B cell (primary cell): Measurements from ENCODE around the gene SNAP29. TPM values are rescaled to one million over a fixed set of nuclear protein-coding genes. Genes with fewer than 3 reads are reported as not detected.
"Not testable (repeated sequence)": the region's sequence is repeated elsewhere in the genome, so short reads cannot be mapped to it uniquely, and the experiment has no call there.

ENCODE experiments used
- ATAC-seq: fragments of 200-7000 bp; cut with Tn5 transposase; one replicate; pipeline ENCODE4 v1.10.0; 2021; ENCODE audit warnings: low read depth, mild to moderate bottlenecking, moderate number of reproducible peaks, moderate library complexity
- CTCF ChIA-PET: fragments of 350-600 bp; sonication (Branson Sonifier 250); formaldehyde crosslinking; loops from one replicate; lab custom pipeline; 2021; ENCODE audit warnings: antibody characterized with exemption, inconsistent platforms; lab: Charles Lee
- POLR2A ChIA-PET: fragments of 350-600 bp; sonication (Branson Sonifier 250); formaldehyde crosslinking; loops from one replicate; lab custom pipeline; 2021; ENCODE audit warnings: antibody characterized with exemption; lab: Charles Lee
- DNase-seq: peaks from one replicate; pipeline ENCODE4 v3.0.0; 2013
- H2AFZ ChIP-seq: 2 replicates; pipeline ENCODE4 v1.6.1; 2012; ENCODE audit warnings: mild to moderate bottlenecking, low read depth, low read length; ENCODE audit not compliant: insufficient read depth, poor library complexity, severe bottlenecking
- H3K27ac ChIP-seq, 2 donors: 1 replicate in 1 of 2; 2 replicates in 1 of 2; pipeline ENCODE4 v1.5.1; 2012 to 2013; ENCODE audit warnings: low read length in 2 of 2, mild to moderate bottlenecking in 2 of 2, moderate library complexity in 1 of 2
- H3K27me3 ChIP-seq, 4 experiments: fragments of 200-600 bp in 1 of 4; sonication (generic) in 1 of 4; replicated peaks in 1 of 4; 1 replicate in 2 of 4; 2 replicates in 2 of 4; pipeline versions ENCODE4 v1.6.1 to v1.7.0; 2013 to 2016; ENCODE audit warnings: low read length in 3 of 4, mild to moderate bottlenecking in 2 of 4, mixed read lengths in 1 of 4, moderate library complexity in 1 of 4; ENCODE audit not compliant: insufficient read depth in 4 of 4, control insufficient read depth in 3 of 4; ENCODE audit errors: control extremely low read depth in 1 of 4
- H3K36me3 ChIP-seq, 2 experiments: replicated peaks in 1 of 2; 1 replicate in 1 of 2; 2 replicates in 1 of 2; pipeline versions ENCODE4 v1.6.1 to v1.7.1; 2013; ENCODE audit warnings: low read length in 1 of 2; ENCODE audit not compliant: insufficient read depth in 2 of 2, control insufficient read depth in 1 of 2; ENCODE audit errors: control extremely low read depth in 1 of 2, extremely low read depth in 1 of 2
- H3K4me1 ChIP-seq, 2 donors: fragments of 200-600 bp in 1 of 2; sonication (generic) in 1 of 2; 1 replicate in 1 of 2; 2 replicates in 1 of 2; pipeline versions ENCODE4 v1.5.1 to v1.6.1; 2013 to 2017; ENCODE audit warnings: low read length in 2 of 2; ENCODE audit not compliant: control insufficient read depth in 2 of 2, insufficient read depth in 2 of 2
- H3K4me2 ChIP-seq: replicated peaks from 2 replicates; pipeline ENCODE3; 2012; ENCODE audit warnings: mild to moderate bottlenecking, low read depth, low read length; ENCODE audit not compliant: poor library complexity, severe bottlenecking
- H3K4me3 ChIP-seq, 5 experiments: fragments of 200-600 bp in 1 of 5; sonication (generic) in 1 of 5; 1 replicate in 3 of 5; 2 replicates in 2 of 5; pipeline versions ENCODE4 v1.5.1 to v1.7.0; 2011 to 2016; ENCODE audit warnings: low read length in 4 of 5, mild to moderate bottlenecking in 4 of 5, low read depth in 2 of 5, control low read depth in 1 of 5, moderate library complexity in 1 of 5; ENCODE audit not compliant: insufficient read depth in 1 of 5; ENCODE audit errors: control extremely low read depth in 1 of 5, extremely low read depth in 1 of 5
- H3K79me2 ChIP-seq: fragments of 200-600 bp; sonication (generic); one replicate; pipeline ENCODE4 v1.6.0; 2016; ENCODE audit warnings: low read length; ENCODE audit not compliant: control insufficient read depth, insufficient read depth
- H3K9ac ChIP-seq: fragments of 200-600 bp; sonication (generic); 2 replicates; pipeline ENCODE4 v1.6.1; 2017; ENCODE audit warnings: mild to moderate bottlenecking, low read length, moderate library complexity
- H3K9me3 ChIP-seq, 3 donors: one replicate each; pipeline versions ENCODE4 v1.6.1 to v1.7.1; 2013; ENCODE audit warnings: low read length in 2 of 3; ENCODE audit not compliant: control insufficient read depth in 2 of 3, insufficient read depth in 1 of 3; ENCODE audit errors: control extremely low read depth in 1 of 3
- H4K20me1 ChIP-seq: 2 replicates; pipeline ENCODE4 v1.6.0; 2012; ENCODE audit warnings: mild to moderate bottlenecking, low read length; ENCODE audit not compliant: insufficient read depth, control insufficient read depth, poor library complexity, severe bottlenecking
- H3K27ac Mint-ChIP-seq: one replicate; pipeline ENCODE4 v1.8.0; 2021; ENCODE audit warnings: mixed read lengths
- H3K27me3 Mint-ChIP-seq: one replicate; pipeline ENCODE4 v1.8.0; 2021; ENCODE audit warnings: mixed read lengths
- H3K4me1 Mint-ChIP-seq: one replicate; pipeline ENCODE4 v1.8.0; 2021; ENCODE audit warnings: mixed read lengths
- H3K4me3 Mint-ChIP-seq: one replicate; pipeline ENCODE4 v1.8.0; 2021; ENCODE audit warnings: mixed read lengths
- H3K9me3 Mint-ChIP-seq: one replicate; pipeline ENCODE4 v1.8.0; 2022; ENCODE audit warnings: mixed read lengths; ENCODE audit not compliant: insufficient read depth
- EZH2 ChIP-seq: IDR thresholded peaks from 2 replicates; pipeline ENCODE4 v1.6.1; 2012; ENCODE audit warnings: borderline replicate concordance, low read depth, mild to moderate bottlenecking, moderate library complexity, low read length; ENCODE audit not compliant: insufficient read depth, poor library complexity, severe bottlenecking
- WGBS: methylation state at CpG from one replicate; pipeline ENCODE4 v1.1.5; 2013; ENCODE audit warnings: missing lambda C conversion rate; ENCODE audit not compliant: insufficient coverage; 5-methylcytosine and 5-hydroxymethylcytosine counted together
- intact Hi-C: fragments of 100-400 bp; cut with micrococcal nuclease; formaldehyde crosslinking; loops from one replicate; pipeline ENCODE4 v1.10.0; 2022
- polyA plus RNA-seq: library from polyadenylated mRNA; depleted of rRNA; stranded (reverse); fragments of >200 nt; gene quantifications from 2 replicates; pipeline ENCODE4 v1.2.3, GENCODE V29; 2012
- total RNA-seq, 2 donors: library from RNA; stranded (reverse); fragments of 120-200 nt in 1 of 2; gene quantifications; 1 replicate in 1 of 2; 2 replicates in 1 of 2; pipeline versions ENCODE4 v1.2.3 to v1.2.4, GENCODE V29; 2013 to 2022
- TF ChIP-seq, protein P1 (sequence below): fragments of 200-600 bp; IDR thresholded peaks from one replicate; pipeline ENCODE4 v1.8.0; 2022; ENCODE audit warnings: antibody characterized with exemption, mild to moderate bottlenecking

Gene SNAP29
- total and polyA plus RNA-seq, 2 donors (not counting 1 experiment from before 2014, with no cell fraction given), result 13.4 to 17.4 TPM

DNA sequence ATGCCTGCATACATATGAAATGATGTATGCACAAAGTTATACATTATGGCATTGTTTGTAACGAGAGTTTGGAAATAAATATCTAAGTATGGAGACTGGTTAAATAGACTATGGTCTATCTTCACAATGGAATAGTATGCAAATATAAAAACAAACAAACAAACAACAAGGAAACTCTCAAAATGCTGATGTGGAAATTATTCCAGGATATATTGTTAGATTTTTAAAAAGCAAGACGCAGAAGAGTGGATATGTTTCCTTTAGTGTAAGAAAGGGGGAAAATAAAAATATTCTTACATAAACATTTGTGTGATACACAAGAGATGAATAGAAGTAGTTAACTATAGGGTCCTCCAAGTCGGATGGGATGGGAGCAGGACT is 47.6 kb downstream of the SNAP29 start:
- no peak for DNase-seq
- no peak overlapping the region for H3K4me3 Mint-ChIP-seq
- no peak overlapping the region for H3K27ac Mint-ChIP-seq
- Histone ChIP-seq H3K27ac (no peak overlapping the region), H4K20me1 (no peaks in the 10 kb centered on the region), H3K9me3 (no peaks in the 10 kb centered on the region), H3K9ac (no peak overlapping the region), H3K4me3 (no peak overlapping the region), H3K27me3 (no peaks in the 10 kb centered on the region), H3K79me2 (no peaks in the 10 kb centered on the region), H3K4me1 (no peaks in the 10 kb centered on the region), H3K4me2 (no peak overlapping the region), H2AFZ (no peak overlapping the region), H3K36me3 (no peaks in the 10 kb centered on the region)
- H3K4me1 Mint-ChIP-seq, result no peaks in the 10 kb centered on the region
- H3K9me3 Mint-ChIP-seq, result no peaks in the 10 kb centered on the region
- TF ChIP-seq EZH2, result no peak
- TF ChIP-seq, protein P1, sequence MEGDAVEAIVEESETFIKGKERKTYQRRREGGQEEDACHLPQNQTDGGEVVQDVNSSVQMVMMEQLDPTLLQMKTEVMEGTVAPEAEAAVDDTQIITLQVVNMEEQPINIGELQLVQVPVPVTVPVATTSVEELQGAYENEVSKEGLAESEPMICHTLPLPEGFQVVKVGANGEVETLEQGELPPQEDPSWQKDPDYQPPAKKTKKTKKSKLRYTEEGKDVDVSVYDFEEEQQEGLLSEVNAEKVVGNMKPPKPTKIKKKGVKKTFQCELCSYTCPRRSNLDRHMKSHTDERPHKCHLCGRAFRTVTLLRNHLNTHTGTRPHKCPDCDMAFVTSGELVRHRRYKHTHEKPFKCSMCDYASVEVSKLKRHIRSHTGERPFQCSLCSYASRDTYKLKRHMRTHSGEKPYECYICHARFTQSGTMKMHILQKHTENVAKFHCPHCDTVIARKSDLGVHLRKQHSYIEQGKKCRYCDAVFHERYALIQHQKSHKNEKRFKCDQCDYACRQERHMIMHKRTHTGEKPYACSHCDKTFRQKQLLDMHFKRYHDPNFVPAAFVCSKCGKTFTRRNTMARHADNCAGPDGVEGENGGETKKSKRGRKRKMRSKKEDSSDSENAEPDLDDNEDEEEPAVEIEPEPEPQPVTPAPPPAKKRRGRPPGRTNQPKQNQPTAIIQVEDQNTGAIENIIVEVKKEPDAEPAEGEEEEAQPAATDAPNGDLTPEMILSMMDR, result no peak
- peaks cover 6% of the 10 kb centered on the region for H3K27me3 Mint-ChIP-seq
- ChIA-PET CTCF (no interaction called here), POLR2A (no interaction called here)
- no CpG with 5 or more reads among the region's 3 CpGs for WGBS
- intact Hi-C loops, result no loop called here
- no peak for ATAC-seq

DNA sequence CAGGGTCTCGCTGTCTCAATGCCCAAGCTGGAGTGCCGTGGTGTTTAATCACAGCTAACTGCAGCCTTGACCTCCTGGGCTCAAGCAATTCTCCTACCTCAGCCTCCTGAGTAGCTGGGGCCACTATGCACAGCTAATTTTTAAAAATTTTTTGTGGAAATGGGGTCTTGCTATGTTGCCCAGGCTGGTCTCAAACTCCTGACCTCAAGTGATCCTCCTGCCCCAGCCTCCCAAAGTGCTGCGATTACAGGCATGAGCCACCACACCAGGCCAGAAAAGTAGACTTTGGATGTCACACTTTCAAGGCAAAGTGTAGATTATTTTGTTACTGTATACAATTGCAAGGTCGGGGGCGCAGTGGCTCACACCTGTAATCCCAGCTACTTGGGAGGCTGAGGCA is 49.9 kb downstream of the SNAP29 start:
- H3K4me3 ChIP-seq, H2AFZ ChIP-seq, H3K27me3 Mint-ChIP-seq, H3K27ac Mint-ChIP-seq, H3K27ac ChIP-seq, H3K9me3 Mint-ChIP-seq, H3K4me3 Mint-ChIP-seq, H3K4me1 ChIP-seq, POLR2A ChIA-PET, H3K9ac ChIP-seq, H3K79me2 ChIP-seq, H4K20me1 ChIP-seq, H3K9me3 ChIP-seq, H3K27me3 ChIP-seq, CTCF ChIA-PET, ATAC-seq, H3K4me1 Mint-ChIP-seq, H3K4me2 ChIP-seq, DNase-seq, intact Hi-C loops, H3K36me3 ChIP-seq: not testable (repeated sequence)
- 100% methylated on average over 2 of the region's 5 CpGs for WGBS
